Measurements from ENCODE around the gene LARP6. TPM values are rescaled to one million over a fixed set of nuclear protein-coding genes. Genes with fewer than 3 reads are reported as not detected.

Gene LARP6
- total and polyA plus RNA-seq, 2 of the 4 experiments (the other 2 are of a cell fraction), result 36.4 to 135 TPM

DNA sequence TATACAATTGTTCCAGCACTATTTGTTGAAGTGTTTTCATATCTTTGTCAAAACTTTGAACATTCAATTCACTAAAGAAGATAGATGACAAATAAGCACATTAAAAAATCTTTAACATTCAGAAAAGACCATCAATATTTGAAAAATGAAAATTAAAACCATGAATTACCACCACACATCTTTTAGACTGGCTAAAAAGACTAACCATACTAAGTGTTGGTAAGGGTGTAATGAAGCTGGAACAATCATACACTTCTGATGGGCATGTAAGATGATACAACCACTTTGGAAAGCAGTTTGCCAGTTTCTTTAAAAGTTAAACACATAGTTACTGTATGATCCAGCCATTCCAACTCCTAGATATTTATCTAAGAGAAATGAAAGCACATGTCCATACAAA is 33.7 kb downstream of the LARP6 start:
- H3K4ac ChIP-seq (ENCODE audit: low read depth, low read length), result no peak overlapping the region
- H4K20me1 ChIP-seq (ENCODE audit: insufficient read depth, low read length), result peaks cover 2% of the 10 kb centered on the region; the same call in 1 of the 2 replicates
- no TSS peak for BruUV-seq (replicated peaks)
- CTCF ChIA-PET, result no interaction called here
- H2AK5ac ChIP-seq (ENCODE audit: low read depth, low read length), result no peak overlapping the region
- H4K5ac ChIP-seq (ENCODE audit: low read depth, low read length), result no peak overlapping the region
- H3K9ac ChIP-seq (ENCODE audit: low read depth, low read length), result no peak overlapping the region
- H3K4me3 ChIP-seq (ENCODE audit: insufficient read depth, low read depth, low read length), result no peak overlapping the region
- no peak overlapping the region for H3K4me2 ChIP-seq (ENCODE audit: low read depth, low read length)
- no peak overlapping the region for H4K91ac ChIP-seq (ENCODE audit: insufficient read depth, low read depth, low read length)
- no peak overlapping the region for H2AK9ac ChIP-seq (replicated peaks; ENCODE audit: low read depth, low read length, poor library complexity)
- ATAC-seq (ENCODE audit: low read depth) (no peak), DNase-seq (no peak)
- H3K9me1 ChIP-seq (ENCODE audit: insufficient read depth, low read length), result peaks cover 10% of the 10 kb centered on the region
- no peak overlapping the region for H3K14ac ChIP-seq (replicated peaks; ENCODE audit: low read depth, low read length)
- dilution Hi-C loops (cut with HindIII; ENCODE audit: low sequenced_read_pairs, unreplicated experiment) (no loop called here), intact Hi-C loops (cut with micrococcal nuclease) (no loop called here), in situ Hi-C loops (cut with MboI; ENCODE audit: low sequenced_read_pairs) (loop anchor here (10.0 kb wide), 1 partner anchor 55 kb away; no protein-coding TSS in a partner anchor)
- H2BK5ac ChIP-seq (ENCODE audit: low read depth, low read length, poor library complexity, severe bottlenecking), result no peak overlapping the region
- no peak overlapping the region for H4K8ac ChIP-seq (ENCODE audit: low read depth in 2 of 2, low read length in 2 of 2)
- no peak overlapping the region for H2BK120ac ChIP-seq (ENCODE audit: low read depth, low read length)
- no peak overlapping the region for H2AFZ ChIP-seq (replicated peaks; ENCODE audit: low read length, poor library complexity)
- peaks cover 0 to 6% of the 10 kb centered on the region in 2 experiments; a peak in 2 of 4 replicates for H3K79me1 ChIP-seq (ENCODE audit: low read depth in 1 of 2, low read length in 2 of 2)
- no peak overlapping the region for H3K18ac ChIP-seq (ENCODE audit: low read depth, low read length)
- H3K23ac ChIP-seq (ENCODE audit: low read depth, low read length), result no peak overlapping the region
- H3K4me1 ChIP-seq (ENCODE audit: control insufficient read depth, insufficient read depth, low read length), result peaks cover 5% of the 10 kb centered on the region
- H3K36me3 ChIP-seq (ENCODE audit: control insufficient read depth, insufficient read depth, low read length), result no peaks in the 10 kb centered on the region
- no peak overlapping the region for H3K56ac ChIP-seq (ENCODE audit: extremely low read depth, insufficient read depth, low read length)
- no peak overlapping the region for H2BK20ac ChIP-seq (ENCODE audit: low read depth, low read length)
- H2BK15ac ChIP-seq (ENCODE audit: low read depth, low read length), result no peak overlapping the region
- no peak for TF ChIP-seq CHD1 (IDR thresholded peaks at IDR 0.05; ENCODE audit: low read depth, low read length)
- no peak for TF ChIP-seq SMC3 (IDR thresholded peaks at IDR 0.05; ENCODE audit: low read depth, low read length)
- TF ChIP-seq FOS (IDR thresholded peaks at IDR 0.05; ENCODE audit: low read depth, low read length), result no peak
- no peak for TF ChIP-seq BHLHE40 (IDR thresholded peaks at IDR 0.05; ENCODE audit: low read depth, low read length)
- TF ChIP-seq CEBPB (IDR thresholded peaks at IDR 0.05; ENCODE audit: low read depth, low read length), result no peak
- TF ChIP-seq POLR2A (IDR thresholded peaks at IDR 0.05; ENCODE audit: low read depth, low read length), result no peak
- TF ChIP-seq, protein P1, sequence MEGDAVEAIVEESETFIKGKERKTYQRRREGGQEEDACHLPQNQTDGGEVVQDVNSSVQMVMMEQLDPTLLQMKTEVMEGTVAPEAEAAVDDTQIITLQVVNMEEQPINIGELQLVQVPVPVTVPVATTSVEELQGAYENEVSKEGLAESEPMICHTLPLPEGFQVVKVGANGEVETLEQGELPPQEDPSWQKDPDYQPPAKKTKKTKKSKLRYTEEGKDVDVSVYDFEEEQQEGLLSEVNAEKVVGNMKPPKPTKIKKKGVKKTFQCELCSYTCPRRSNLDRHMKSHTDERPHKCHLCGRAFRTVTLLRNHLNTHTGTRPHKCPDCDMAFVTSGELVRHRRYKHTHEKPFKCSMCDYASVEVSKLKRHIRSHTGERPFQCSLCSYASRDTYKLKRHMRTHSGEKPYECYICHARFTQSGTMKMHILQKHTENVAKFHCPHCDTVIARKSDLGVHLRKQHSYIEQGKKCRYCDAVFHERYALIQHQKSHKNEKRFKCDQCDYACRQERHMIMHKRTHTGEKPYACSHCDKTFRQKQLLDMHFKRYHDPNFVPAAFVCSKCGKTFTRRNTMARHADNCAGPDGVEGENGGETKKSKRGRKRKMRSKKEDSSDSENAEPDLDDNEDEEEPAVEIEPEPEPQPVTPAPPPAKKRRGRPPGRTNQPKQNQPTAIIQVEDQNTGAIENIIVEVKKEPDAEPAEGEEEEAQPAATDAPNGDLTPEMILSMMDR (conservative IDR thresholded peaks at IDR 0.05; ENCODE audit: low read depth, low read length), result no peak
- TF ChIP-seq MAFK (IDR thresholded peaks at IDR 0.05; ENCODE audit: low read depth, low read length), result no peak
- TF ChIP-seq MXI1 (IDR thresholded peaks at IDR 0.05; ENCODE audit: borderline replicate concordance, low read depth, low read length), result no peak
- TF ChIP-seq RAD21 (IDR thresholded peaks at IDR 0.05; ENCODE audit: low read length), result no peak
- TF ChIP-seq, protein P2, sequence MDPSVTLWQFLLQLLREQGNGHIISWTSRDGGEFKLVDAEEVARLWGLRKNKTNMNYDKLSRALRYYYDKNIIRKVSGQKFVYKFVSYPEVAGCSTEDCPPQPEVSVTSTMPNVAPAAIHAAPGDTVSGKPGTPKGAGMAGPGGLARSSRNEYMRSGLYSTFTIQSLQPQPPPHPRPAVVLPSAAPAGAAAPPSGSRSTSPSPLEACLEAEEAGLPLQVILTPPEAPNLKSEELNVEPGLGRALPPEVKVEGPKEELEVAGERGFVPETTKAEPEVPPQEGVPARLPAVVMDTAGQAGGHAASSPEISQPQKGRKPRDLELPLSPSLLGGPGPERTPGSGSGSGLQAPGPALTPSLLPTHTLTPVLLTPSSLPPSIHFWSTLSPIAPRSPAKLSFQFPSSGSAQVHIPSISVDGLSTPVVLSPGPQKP (IDR thresholded peaks at IDR 0.05; ENCODE audit: borderline replicate concordance, low read depth, low read length), result no peak
- no peak for TF ChIP-seq NFE2L2 (IDR thresholded peaks at IDR 0.05; ENCODE audit: low read depth, low read length)
- TF ChIP-seq MAZ (IDR thresholded peaks at IDR 0.05; ENCODE audit: borderline replicate concordance, low read depth, low read length), result no peak
- no peak for TF ChIP-seq RFX5 (IDR thresholded peaks at IDR 0.05; ENCODE audit: low read depth, low read length)
- TF ChIP-seq, protein P3, sequence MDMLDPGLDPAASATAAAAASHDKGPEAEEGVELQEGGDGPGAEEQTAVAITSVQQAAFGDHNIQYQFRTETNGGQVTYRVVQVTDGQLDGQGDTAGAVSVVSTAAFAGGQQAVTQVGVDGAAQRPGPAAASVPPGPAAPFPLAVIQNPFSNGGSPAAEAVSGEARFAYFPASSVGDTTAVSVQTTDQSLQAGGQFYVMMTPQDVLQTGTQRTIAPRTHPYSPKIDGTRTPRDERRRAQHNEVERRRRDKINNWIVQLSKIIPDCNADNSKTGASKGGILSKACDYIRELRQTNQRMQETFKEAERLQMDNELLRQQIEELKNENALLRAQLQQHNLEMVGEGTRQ (IDR thresholded peaks at IDR 0.05; ENCODE audit: low read depth, low read length), result no peak
- no peak for TF ChIP-seq RCOR1 (IDR thresholded peaks at IDR 0.05; ENCODE audit: insufficient replicate concordance, low read length)
- no peaks in the 10 kb centered on the region for H3K27me3 ChIP-seq (ENCODE audit: control insufficient read depth, insufficient read depth, low read length)
- no peak overlapping the region for H3K27ac ChIP-seq (ENCODE audit: insufficient read depth, low read length)
- POLR2A ChIA-PET (ENCODE audit: unreplicated experiment), result no interaction called here
- no peaks in the 10 kb centered on the region for H3K9me3 ChIP-seq (ENCODE audit: control insufficient read depth, insufficient read depth, low read length)

All from IMR-90 (cell line).